Parathyroid adenoma (tissue), 2 donors: ENCODE results near the gene MSI2.
"Not testable (repeated sequence)": the region's sequence is repeated elsewhere in the genome, so short reads cannot be mapped to it uniquely, and the experiment has no call there.

Experiments
- H2AFZ ChIP-seq: fragments of 300-600 bp; sonication (generic); one replicate; pipeline ENCODE4 v1.7.0; 2017; ENCODE audit warnings: antibody characterized with exemption, mild to moderate bottlenecking
- H3K27ac ChIP-seq: fragments of 300-600 bp; sonication (generic); one replicate; pipeline ENCODE4 v1.7.0; 2017
- H3K27me3 ChIP-seq: fragments of 300-600 bp; sonication (generic); one replicate; pipeline ENCODE4 v1.7.0; 2017; ENCODE audit warnings: low read length; ENCODE audit not compliant: control insufficient read depth, insufficient read depth
- H3K36me3 ChIP-seq: fragments of 300-600 bp; sonication (generic); one replicate; pipeline ENCODE4 v1.7.0; 2017; ENCODE audit warnings: low read length; ENCODE audit not compliant: control insufficient read depth, insufficient read depth
- H3K4me1 ChIP-seq: fragments of 300-600 bp; sonication (generic); one replicate; pipeline ENCODE4 v1.7.0; 2017; ENCODE audit warnings: control low read depth
- H3K4me2 ChIP-seq: fragments of 300-600 bp; sonication (generic); one replicate; pipeline ENCODE4 v1.7.0; 2017; ENCODE audit warnings: low read length
- H3K4me3 ChIP-seq: fragments of 300-600 bp; sonication (generic); one replicate; pipeline ENCODE4 v1.7.0; 2017; ENCODE audit warnings: low read depth, low read length
- H3K79me2 ChIP-seq: fragments of 300-600 bp; sonication (generic); one replicate; pipeline ENCODE4 v1.7.0; 2017; ENCODE audit warnings: control low read depth
- H3K9ac ChIP-seq: fragments of 300-600 bp; sonication (generic); one replicate; pipeline ENCODE4 v1.7.0; 2017; ENCODE audit warnings: mild to moderate bottlenecking
- H3K9me3 ChIP-seq: fragments of 300-600 bp; sonication (generic); one replicate; pipeline ENCODE4 v1.7.0; 2017; ENCODE audit warnings: low read length; ENCODE audit not compliant: control insufficient read depth
- TF ChIP-seq, protein P1 (sequence below): fragments of 300-600 bp; sonication (generic); IDR thresholded peaks from one replicate; pipeline ENCODE4 v1.7.0; 2017; ENCODE audit warnings: antibody characterized with exemption, mild to moderate bottlenecking
- donor health status: primary hyperparathyroidism.

The MSI2 gene

DNA sequence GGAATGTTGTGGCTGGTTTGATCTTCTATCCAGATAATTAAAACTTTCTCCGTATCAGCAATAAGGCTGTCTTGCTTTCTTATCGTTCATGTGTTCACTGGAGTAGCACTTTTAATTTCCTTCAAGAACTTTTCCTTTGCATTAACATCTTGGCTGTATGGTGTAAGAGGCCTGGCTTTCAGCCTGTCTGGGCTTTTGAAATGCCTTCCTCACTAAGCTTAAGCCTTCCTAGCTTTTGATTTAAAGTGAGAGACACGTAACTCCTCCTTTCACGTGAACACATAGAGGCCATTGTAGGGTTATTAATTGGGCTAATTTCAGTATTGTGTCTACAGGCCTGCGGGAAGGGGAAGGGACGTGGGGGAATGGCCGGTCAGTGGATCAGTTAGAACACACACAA, 42.9 kb downstream of the MSI2 start:
- Histone ChIP-seq H3K9ac (no peak overlapping the region), H3K9me3 (no peaks in the 10 kb centered on the region), H3K79me2 (peaks cover 70% of the 10 kb centered on the region), H3K4me1 (peaks cover 11% of the 10 kb centered on the region), H3K27me3 (no peaks in the 10 kb centered on the region), H3K4me3 (no peak overlapping the region), H2AFZ (no peak overlapping the region), H3K4me2 (no peak overlapping the region), H3K36me3 (no peaks in the 10 kb centered on the region), H3K27ac (no peak overlapping the region)
- TF ChIP-seq, protein P1, sequence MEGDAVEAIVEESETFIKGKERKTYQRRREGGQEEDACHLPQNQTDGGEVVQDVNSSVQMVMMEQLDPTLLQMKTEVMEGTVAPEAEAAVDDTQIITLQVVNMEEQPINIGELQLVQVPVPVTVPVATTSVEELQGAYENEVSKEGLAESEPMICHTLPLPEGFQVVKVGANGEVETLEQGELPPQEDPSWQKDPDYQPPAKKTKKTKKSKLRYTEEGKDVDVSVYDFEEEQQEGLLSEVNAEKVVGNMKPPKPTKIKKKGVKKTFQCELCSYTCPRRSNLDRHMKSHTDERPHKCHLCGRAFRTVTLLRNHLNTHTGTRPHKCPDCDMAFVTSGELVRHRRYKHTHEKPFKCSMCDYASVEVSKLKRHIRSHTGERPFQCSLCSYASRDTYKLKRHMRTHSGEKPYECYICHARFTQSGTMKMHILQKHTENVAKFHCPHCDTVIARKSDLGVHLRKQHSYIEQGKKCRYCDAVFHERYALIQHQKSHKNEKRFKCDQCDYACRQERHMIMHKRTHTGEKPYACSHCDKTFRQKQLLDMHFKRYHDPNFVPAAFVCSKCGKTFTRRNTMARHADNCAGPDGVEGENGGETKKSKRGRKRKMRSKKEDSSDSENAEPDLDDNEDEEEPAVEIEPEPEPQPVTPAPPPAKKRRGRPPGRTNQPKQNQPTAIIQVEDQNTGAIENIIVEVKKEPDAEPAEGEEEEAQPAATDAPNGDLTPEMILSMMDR, result no peak

DNA sequence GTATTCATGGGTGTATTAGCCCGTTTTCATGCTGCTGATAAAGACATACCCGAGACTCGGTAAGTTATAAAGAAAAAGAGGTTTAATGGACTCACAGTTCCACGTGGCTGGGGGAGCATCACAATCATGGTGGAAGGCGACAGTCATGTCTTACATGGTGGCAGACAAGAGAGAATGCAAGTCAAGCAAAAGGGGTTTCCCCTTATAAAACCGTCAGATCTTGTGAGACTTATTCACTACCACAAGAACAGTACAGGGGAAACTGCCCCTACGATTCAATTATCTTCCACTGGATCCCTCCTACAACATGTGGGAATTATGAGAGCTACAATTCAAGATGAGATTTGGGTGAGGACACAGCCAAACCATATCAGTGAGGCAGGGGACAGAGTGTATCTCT, 44.3 kb downstream of the MSI2 start:
- H3K4me1 ChIP-seq, H3K36me3 ChIP-seq, H3K9me3 ChIP-seq, H2AFZ ChIP-seq, H3K9ac ChIP-seq, H3K4me3 ChIP-seq, H3K4me2 ChIP-seq, H3K27ac ChIP-seq, H3K27me3 ChIP-seq: not testable (repeated sequence)
- peaks cover 71% of the 10 kb centered on the region for H3K79me2 ChIP-seq

DNA sequence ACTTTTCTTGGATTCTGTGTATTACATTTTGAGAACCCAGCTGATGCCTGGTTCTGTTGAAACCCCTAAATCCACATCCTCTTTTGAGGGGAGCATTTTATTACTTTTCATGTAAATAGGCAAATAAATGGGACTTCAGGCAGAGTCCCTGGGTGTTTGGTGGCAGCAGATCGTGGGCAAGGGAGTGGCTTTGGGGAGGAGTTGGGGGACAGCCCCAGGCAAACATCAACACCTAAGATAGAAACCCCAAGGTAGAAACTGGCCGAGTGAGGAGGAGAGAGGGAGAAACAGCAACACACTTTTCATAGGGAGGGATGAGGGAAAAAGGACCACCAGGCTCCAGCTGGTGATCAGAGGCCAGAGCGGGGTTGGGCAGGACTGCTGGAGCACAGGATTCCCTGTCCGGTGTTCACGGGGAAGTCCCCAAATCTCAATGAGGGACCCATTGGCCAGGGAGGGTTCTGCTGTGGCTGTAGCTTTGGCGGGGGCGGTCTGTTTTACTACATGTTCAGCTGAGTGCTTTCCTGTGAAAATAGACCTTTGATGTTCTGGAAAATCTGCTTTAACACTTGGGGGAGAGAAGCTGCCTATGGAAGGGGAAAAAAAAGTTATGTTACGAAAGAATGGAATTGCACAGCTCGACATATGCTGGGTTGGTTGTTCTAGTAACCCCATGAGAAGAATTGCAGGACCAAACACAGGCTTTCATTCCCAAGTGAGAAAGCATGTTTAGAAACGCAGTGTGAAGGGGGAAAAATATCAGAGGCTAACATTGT, 46.6 kb downstream of the MSI2 start:
- no peak overlapping the region for H3K4me2 ChIP-seq
- H3K4me3 ChIP-seq, result no peak overlapping the region
- H3K4me1 ChIP-seq, result peaks cover 11% of the 10 kb centered on the region
- TF ChIP-seq, protein P1, result no peak
- H3K27ac ChIP-seq, result no peak overlapping the region
- H3K27me3 ChIP-seq, result no peaks in the 10 kb centered on the region
- H3K9me3 ChIP-seq, result no peaks in the 10 kb centered on the region
- H3K9ac ChIP-seq, result no peak overlapping the region
- H3K36me3 ChIP-seq, result no peaks in the 10 kb centered on the region
- peaks cover 74% of the 10 kb centered on the region for H3K79me2 ChIP-seq
- no peak overlapping the region for H2AFZ ChIP-seq

DNA sequence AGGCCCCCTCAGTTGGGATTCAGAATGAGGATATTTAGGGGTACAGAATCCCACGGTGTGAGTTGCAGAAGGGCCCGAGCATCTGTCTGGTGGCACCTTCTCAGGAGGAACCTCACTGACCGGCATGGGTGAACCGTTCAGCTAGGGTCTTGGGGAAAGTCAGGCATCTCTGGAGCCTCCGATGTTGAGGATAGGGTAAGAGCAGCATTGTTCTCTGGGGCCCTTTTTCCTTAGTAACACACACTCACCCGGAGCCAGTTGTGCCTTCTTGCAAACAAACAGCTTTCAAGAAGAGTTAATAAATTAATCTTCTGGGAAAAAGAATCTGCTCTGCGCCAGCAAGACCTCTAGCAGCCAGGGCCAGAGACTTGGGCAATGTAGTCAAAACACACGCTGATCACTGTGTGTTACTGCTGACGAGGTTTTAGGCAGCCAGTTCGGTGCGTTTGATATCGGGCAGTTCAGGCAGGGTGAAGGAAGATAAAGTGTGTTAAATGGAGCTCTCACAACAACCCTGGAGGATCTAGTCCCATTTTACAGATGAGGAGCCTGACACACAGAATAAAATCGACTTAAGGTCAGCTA, 48.9 kb downstream of the MSI2 start:
- no peak overlapping the region for H3K4me2 ChIP-seq
- H3K9me3 ChIP-seq, result no peaks in the 10 kb centered on the region
- no peak overlapping the region for H3K9ac ChIP-seq
- H3K4me3 ChIP-seq, result no peak overlapping the region
- H3K27me3 ChIP-seq, result no peaks in the 10 kb centered on the region
- no peak overlapping the region for H2AFZ ChIP-seq
- H3K36me3 ChIP-seq, result no peaks in the 10 kb centered on the region
- no peak overlapping the region for H3K27ac ChIP-seq
- H3K4me1 ChIP-seq, result peaks cover 19% of the 10 kb centered on the region
- TF ChIP-seq, protein P1, result no peak
- H3K79me2 ChIP-seq, result peaks cover 81% of the 10 kb centered on the region

DNA sequence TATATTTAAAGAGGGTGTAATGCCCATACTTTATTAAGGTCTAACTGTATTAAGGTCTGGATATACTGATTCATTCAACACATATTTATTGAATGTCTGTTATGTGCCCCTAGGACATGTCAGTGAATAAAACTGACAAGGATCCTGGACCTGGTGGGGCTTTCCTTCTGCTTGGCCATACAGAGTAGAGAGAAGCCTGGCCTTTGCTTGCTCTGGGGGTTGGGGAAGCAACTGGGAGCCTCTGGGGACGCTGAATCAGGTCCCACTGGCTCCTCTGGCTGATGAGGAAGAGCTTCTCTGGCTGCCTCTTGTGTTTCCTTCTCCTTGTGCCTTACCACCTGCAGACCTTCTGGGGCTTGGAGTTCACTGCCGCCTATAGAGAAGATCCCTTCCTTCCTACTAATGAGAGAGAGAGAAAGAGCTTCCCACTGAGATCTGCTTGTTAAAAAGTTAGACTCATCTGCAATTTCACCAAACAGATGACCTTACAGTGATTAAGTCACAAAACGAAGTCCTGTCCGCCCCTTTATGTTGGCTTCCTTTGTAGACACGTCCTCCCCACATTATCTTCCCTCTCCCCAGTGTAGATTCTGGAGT, 49.7 kb downstream of the MSI2 start:
- H3K36me3 ChIP-seq, result no peaks in the 10 kb centered on the region
- no peaks in the 10 kb centered on the region for H3K27me3 ChIP-seq
- peaks cover 20% of the 10 kb centered on the region for H3K4me1 ChIP-seq
- no peak overlapping the region for H3K4me3 ChIP-seq
- H3K9me3 ChIP-seq, result no peaks in the 10 kb centered on the region
- no peak overlapping the region for H3K4me2 ChIP-seq
- no peak overlapping the region for H3K9ac ChIP-seq
- H3K27ac ChIP-seq, result no peak overlapping the region
- TF ChIP-seq, protein P1, result no peak
- no peak overlapping the region for H2AFZ ChIP-seq
- peaks cover 79% of the 10 kb centered on the region for H3K79me2 ChIP-seq
